Caco-2 (cell line): Measurements from ENCODE around the gene CDH12. TPM values are rescaled to one million over a fixed set of nuclear protein-coding genes. Genes with fewer than 3 reads are reported as not detected.

Experiments
- BruUV-seq: library from RNA; stranded (reverse); fragments of 400-500 nt; replicated peaks from 2 replicates; lab custom pipeline; 2021; lab: Mats Ljungman, UMichigan
- CTCF ChIA-PET: fragments of 300-600 bp; sonication (Branson Sonifier 250); formaldehyde crosslinking; loops from one replicate; lab custom pipeline; 2022; ENCODE audit warnings: antibody characterized with exemption; lab: Charles Lee
- POLR2A ChIA-PET: fragments of 300-600 bp; sonication (Branson Sonifier 250); formaldehyde crosslinking; loops from one replicate; lab custom pipeline; 2022; ENCODE audit warnings: antibody characterized with exemption; lab: Charles Lee
- DNase-seq, 2 experiments: peaks; one replicate each; pipeline versions ENCODE4 v3.0.0 to v3.0.0-alpha.2; 2020 to 2022
- H3K27me3 ChIP-seq: replicated peaks from 2 replicates; pipeline ENCODE4 v1.6.0; 2011; ENCODE audit warnings: low read length; ENCODE audit not compliant: control insufficient read depth, insufficient read depth
- H3K36me3 ChIP-seq: 2 replicates; pipeline ENCODE4 v1.5.1; 2011; ENCODE audit warnings: low read length; ENCODE audit not compliant: control insufficient read depth, insufficient read depth
- H3K4me1 ChIP-seq: fragments of 250-450 bp; sonication (Bioruptor Pico); 2 replicates; pipeline ENCODE4 v1.5.1; 2020; ENCODE audit warnings: mild to moderate bottlenecking
- H3K4me3 ChIP-seq: 2 replicates; pipeline ENCODE4 v1.5.1; 2011; ENCODE audit warnings: low read depth, mild to moderate bottlenecking, control low read depth, low read length
- H3K9me3 ChIP-seq: fragments of 250-450 bp; sonication (Bioruptor Pico); 2 replicates; pipeline ENCODE4 v1.5.1; 2020; ENCODE audit warnings: mild to moderate bottlenecking, moderate library complexity
- H3K27ac Mint-ChIP-seq: one replicate; pipeline ENCODE4 v1.8.0; 2022; ENCODE audit warnings: mixed read lengths; ENCODE audit not compliant: unreplicated experiment
- H3K27me3 Mint-ChIP-seq: one replicate; pipeline ENCODE4 v1.8.0; 2022; ENCODE audit warnings: mixed read lengths; ENCODE audit not compliant: insufficient read depth, unreplicated experiment
- H3K36me3 Mint-ChIP-seq: one replicate; pipeline ENCODE4 v1.8.0; 2022; ENCODE audit warnings: mild to moderate bottlenecking, mixed read lengths; ENCODE audit not compliant: insufficient read depth, unreplicated experiment
- H3K4me1 Mint-ChIP-seq: one replicate; pipeline ENCODE4 v1.8.0; 2022; ENCODE audit warnings: low read depth, mixed read lengths; ENCODE audit not compliant: unreplicated experiment
- H3K4me3 Mint-ChIP-seq: one replicate; pipeline ENCODE4 v1.8.0; 2022; ENCODE audit warnings: mild to moderate bottlenecking, moderate library complexity, mixed read lengths; ENCODE audit not compliant: unreplicated experiment
- H3K9me3 Mint-ChIP-seq: one replicate; pipeline ENCODE4 v1.8.0; 2022; ENCODE audit warnings: mixed read lengths; ENCODE audit not compliant: unreplicated experiment
- intact Hi-C: fragments of 100-400 bp; cut with micrococcal nuclease; formaldehyde crosslinking; loops from one replicate; pipeline ENCODE4 v1.10.0; 2022; ENCODE audit not compliant: unreplicated experiment
- total RNA-seq: library from RNA; stranded (reverse); gene quantifications from 2 replicates; pipeline ENCODE4 v1.2.3, GENCODE V29; 2022
- TF ChIP-seq, protein P1 (sequence below), 2 experiments: fragments of 200-600 bp in 1 of 2; IDR thresholded peaks; 1 replicate in 1 of 2; 2 replicates in 1 of 2; pipeline versions ENCODE4 v1.5.1 to v1.8.0; 2011 to 2022; ENCODE audit warnings: antibody characterized with exemption in 1 of 2, control low read depth in 1 of 2, inconsistent platforms in 1 of 2, low read depth in 1 of 2, low read length in 1 of 2, mild to moderate bottlenecking in 1 of 2, moderate library complexity in 1 of 2; ENCODE audit not compliant: insufficient read depth in 1 of 2, severe bottlenecking in 1 of 2, unreplicated experiment in 1 of 2

CDH12 gene
- total RNA-seq, 1 experiment from 2014 or later, result not detected

DNA sequence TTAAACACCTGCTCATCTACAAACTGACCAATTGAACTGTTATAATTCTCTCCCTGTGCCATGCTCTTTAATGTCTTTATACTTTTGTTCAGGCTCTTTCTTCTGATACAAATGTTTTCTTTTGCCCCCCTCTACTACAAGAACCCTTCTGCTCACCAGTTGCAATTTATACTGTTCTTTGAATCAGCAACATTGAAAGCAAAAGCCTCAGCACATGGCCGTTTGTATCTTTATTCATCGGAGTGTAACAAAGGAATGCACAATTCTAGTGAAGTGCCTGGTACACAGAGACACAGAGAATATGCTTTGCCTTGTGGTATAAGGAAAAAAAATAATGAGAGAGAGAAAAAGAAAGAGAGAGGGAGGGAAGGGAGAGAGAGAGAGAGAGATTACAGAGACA lies 547.1 kb downstream of the CDH12 start:
- CTCF ChIA-PET, result no interaction called here
- Histone ChIP-seq H3K4me1 (no peaks in the 10 kb centered on the region), H3K9me3 (no peaks in the 10 kb centered on the region), H3K36me3 (no peaks in the 10 kb centered on the region), H3K4me3 (no peak overlapping the region), H3K27me3 (no peaks in the 10 kb centered on the region)
- intact Hi-C loops, result no loop called here
- Mint-ChIP-seq H3K4me3 (no peak overlapping the region), H3K9me3 (no peaks in the 10 kb centered on the region), H3K27ac (no peak overlapping the region), H3K36me3 (no peaks in the 10 kb centered on the region), H3K4me1 (no peaks in the 10 kb centered on the region), H3K27me3 (peaks cover 5% of the 10 kb centered on the region)
- DNase-seq, result no peak
- TF ChIP-seq, protein P1, sequence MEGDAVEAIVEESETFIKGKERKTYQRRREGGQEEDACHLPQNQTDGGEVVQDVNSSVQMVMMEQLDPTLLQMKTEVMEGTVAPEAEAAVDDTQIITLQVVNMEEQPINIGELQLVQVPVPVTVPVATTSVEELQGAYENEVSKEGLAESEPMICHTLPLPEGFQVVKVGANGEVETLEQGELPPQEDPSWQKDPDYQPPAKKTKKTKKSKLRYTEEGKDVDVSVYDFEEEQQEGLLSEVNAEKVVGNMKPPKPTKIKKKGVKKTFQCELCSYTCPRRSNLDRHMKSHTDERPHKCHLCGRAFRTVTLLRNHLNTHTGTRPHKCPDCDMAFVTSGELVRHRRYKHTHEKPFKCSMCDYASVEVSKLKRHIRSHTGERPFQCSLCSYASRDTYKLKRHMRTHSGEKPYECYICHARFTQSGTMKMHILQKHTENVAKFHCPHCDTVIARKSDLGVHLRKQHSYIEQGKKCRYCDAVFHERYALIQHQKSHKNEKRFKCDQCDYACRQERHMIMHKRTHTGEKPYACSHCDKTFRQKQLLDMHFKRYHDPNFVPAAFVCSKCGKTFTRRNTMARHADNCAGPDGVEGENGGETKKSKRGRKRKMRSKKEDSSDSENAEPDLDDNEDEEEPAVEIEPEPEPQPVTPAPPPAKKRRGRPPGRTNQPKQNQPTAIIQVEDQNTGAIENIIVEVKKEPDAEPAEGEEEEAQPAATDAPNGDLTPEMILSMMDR (IDR thresholded peaks at IDR 0.05; ENCODE audit: insufficient read depth in 1 of 2, low read depth in 1 of 2, low read length in 1 of 2, severe bottlenecking in 1 of 2, unreplicated experiment in 1 of 2), result no peak
- no TSS peak for BruUV-seq
- POLR2A ChIA-PET, result no interaction called here

DNA sequence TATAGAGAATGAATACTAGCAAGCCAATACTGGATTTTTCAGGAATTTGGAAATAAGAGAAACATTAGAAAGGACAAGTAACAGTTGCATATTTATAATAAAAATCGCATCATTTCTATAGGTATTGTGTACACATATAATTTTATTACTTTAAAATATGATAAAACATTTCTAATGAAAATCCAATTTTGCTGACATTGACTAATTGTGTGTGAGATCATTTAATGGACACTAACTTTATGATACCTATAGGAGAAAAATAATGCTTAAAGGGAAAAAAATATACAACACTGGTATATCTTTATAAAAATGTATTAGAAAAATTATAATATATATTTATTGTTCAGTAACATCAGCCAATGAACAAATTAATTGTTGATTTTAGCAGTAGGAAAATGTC lies 557.3 kb downstream of the CDH12 start:
- no peaks in the 10 kb centered on the region for H3K4me1 ChIP-seq
- H3K27ac Mint-ChIP-seq, result no peak overlapping the region
- BruUV-seq, result no TSS peak
- TF ChIP-seq, protein P1 (IDR thresholded peaks at IDR 0.05; ENCODE audit: insufficient read depth in 1 of 2, low read depth in 1 of 2, low read length in 1 of 2, severe bottlenecking in 1 of 2, unreplicated experiment in 1 of 2), result no peak
- no peak for DNase-seq
- H3K27me3 ChIP-seq, result no peaks in the 10 kb centered on the region
- H3K27me3 Mint-ChIP-seq, result no peaks in the 10 kb centered on the region
- no peaks in the 10 kb centered on the region for H3K4me1 Mint-ChIP-seq
- no peaks in the 10 kb centered on the region for H3K36me3 ChIP-seq
- ChIA-PET CTCF (no interaction called here), POLR2A (no interaction called here)
- no peaks in the 10 kb centered on the region for H3K9me3 Mint-ChIP-seq
- no peaks in the 10 kb centered on the region for H3K36me3 Mint-ChIP-seq
- intact Hi-C loops, result no loop called here
- H3K9me3 ChIP-seq, result 0 out of 2 replicates have a peak, but pooled peaks cover 4% of the 10 kb centered on the region
- H3K4me3 Mint-ChIP-seq, result no peak overlapping the region
- no peak overlapping the region for H3K4me3 ChIP-seq

DNA sequence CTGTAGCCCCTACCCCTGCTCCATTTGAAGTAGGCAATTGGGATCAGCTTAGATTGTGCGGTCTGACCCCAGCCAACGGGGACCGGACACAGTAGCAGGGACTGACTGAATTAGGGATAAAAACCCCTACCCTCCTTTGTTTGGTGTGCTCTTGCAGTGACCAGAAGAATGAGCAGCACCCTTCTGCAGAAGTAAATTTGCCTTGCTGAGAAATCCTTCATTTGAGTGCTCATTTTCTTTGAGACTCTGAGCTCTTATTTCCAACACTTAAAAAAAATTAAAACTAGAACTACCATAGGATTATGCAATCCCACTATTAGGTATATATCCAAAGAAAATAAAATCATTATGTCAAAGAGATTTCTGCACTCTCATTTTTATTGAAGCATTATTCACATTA lies 560.0 kb downstream of the CDH12 start:
- no peak overlapping the region for H3K27ac Mint-ChIP-seq
- H3K36me3 Mint-ChIP-seq, result no peaks in the 10 kb centered on the region
- Histone ChIP-seq H3K4me1 (no peaks in the 10 kb centered on the region), H3K9me3 (0 out of 2 replicates have a peak, but pooled peaks cover 4% of the 10 kb centered on the region), H3K4me3 (no peak overlapping the region), H3K27me3 (no peaks in the 10 kb centered on the region), H3K36me3 (no peaks in the 10 kb centered on the region)
- TF ChIP-seq, protein P1 (IDR thresholded peaks at IDR 0.05; ENCODE audit: insufficient read depth in 1 of 2, low read depth in 1 of 2, low read length in 1 of 2, severe bottlenecking in 1 of 2, unreplicated experiment in 1 of 2), result no peak
- intact Hi-C loops, result no loop called here
- H3K27me3 Mint-ChIP-seq, result no peaks in the 10 kb centered on the region
- no TSS peak for BruUV-seq
- no peak for DNase-seq
- H3K4me1 Mint-ChIP-seq, result no peaks in the 10 kb centered on the region
- ChIA-PET POLR2A (no interaction called here), CTCF (no interaction called here)
- no peaks in the 10 kb centered on the region for H3K9me3 Mint-ChIP-seq
- H3K4me3 Mint-ChIP-seq, result no peak overlapping the region
